HG03025 (cell line): Measurements from ENCODE around the gene CCDC34.
"Not testable (repeated sequence)": the region's sequence is repeated elsewhere in the genome, so short reads cannot be mapped to it uniquely, and the experiment has no call there.

Source experiments
- ATAC-seq: cut with Tn5 transposase; IDR thresholded peaks from one replicate; pipeline ENCODE4 v1.9.1; 2021; ENCODE audit warnings: mild to moderate bottlenecking, moderate library complexity; ENCODE audit not compliant: unreplicated experiment, low FRiP score

CCDC34 gene

DNA sequence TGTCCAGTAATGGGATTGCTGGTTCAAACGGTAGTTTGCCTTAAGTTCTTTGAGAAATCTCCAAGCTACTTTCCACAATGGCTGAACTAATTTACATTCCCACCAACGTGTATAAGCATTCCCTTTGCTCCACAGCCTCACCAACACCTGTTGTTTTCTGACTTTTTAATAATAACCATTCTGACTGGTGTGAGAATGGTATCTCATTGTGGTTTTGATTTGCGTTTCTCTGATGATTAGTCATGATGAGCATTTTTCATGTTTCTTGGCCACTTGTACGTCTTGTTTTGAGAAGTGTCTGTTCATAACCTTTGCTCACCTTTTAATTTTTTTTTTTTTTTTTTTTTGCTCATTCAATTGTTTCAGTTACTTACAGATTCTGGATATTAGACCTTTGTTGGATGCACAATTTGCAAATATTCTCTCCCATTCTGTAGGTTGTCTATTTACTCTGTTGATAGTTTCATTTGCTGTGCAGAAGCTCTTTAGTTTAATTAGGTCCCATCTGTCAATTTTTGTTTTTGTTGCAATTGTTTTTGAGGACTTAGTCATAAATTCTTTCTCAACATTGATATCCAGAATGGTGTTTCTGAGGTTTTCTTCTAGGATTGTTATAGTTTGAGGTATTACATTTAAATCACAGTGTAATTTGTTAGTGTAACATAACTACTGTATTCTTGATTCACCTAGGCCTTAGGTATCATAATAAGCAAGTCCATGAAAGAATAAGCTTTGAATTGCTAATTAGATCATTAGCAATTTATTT lies 33.0 kb downstream of the CCDC34 start:
- ATAC-seq: no peak

DNA sequence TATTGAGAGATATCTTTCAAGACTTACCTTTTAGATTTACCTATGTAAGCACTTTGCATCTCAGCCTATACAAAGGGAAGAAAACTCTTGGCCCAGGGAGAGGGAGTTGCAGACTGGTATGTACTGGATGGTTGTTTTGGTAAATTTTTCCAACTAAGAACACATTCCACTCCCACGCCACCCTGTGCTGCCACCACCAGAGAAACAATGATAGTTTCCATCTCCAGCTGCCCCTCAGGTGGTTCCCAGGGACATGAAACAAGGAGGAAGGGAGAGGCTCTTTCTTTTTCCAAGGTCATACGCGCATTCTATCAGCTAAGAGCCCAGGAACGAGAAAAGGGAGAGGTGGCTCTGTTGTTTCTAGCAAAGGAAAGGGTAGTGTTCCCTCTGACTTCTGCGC lies 34.4 kb downstream of the CCDC34 start:
- no peak for ATAC-seq

DNA sequence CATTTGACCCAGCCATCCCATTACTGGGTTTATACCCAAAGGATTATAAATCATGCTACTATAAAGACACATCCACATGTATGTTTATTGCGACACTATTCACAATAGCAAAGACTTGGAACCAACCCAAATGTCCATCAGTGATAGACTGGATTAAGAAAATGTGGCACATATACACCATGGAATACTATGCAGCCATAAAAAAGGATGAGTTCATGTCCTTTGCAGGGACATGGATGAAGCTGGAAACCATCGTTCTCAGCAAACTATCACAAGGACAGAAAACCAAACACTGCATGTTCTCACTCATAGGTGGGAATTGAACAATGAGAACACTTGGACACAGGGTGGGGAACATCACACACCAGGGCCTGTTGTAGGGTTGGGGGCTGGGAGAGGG lies 36.0 kb downstream of the CCDC34 start:
- ATAC-seq: not testable (repeated sequence)

DNA sequence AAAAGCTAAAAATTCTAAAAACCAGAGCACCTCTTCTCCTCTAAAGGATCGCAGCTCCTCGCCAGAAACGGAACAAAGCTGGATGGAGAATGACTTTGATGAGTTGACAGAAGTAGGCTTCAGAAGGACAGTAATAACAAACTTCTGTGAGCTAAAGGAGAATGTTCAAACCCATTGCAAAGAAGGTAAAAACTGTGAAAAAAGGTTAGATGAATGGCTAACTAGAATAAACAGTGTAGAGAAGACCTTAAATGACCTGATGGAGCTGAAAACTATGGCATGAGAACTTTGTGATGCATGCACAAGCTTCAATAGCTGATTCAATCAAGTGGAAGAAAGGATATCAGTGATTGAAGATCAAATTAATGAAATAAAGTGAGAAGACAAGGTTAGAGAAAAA lies 40.8 kb downstream of the CCDC34 start:
- not testable (repeated sequence) for ATAC-seq

DNA sequence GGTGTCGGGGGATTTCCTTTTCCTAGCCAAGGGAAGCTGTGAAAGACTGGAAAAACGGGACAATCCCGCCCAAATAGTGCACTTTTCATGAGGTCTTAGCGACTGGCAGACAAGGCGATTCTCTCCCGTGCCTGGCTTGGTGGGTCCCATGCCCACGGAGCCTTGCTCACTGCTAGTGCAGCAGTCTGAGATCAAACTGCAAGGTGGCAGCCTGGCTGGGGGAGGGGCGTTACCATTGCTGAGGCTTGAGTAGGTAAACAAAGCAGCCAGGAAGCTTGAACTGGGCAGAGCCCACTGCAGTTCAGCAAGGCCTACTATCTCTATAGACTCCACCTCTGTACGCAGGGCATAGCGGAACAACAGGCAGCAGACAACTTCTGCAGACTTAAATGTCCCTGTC lies 41.7 kb downstream of the CCDC34 start:
- ATAC-seq: not testable (repeated sequence)

DNA sequence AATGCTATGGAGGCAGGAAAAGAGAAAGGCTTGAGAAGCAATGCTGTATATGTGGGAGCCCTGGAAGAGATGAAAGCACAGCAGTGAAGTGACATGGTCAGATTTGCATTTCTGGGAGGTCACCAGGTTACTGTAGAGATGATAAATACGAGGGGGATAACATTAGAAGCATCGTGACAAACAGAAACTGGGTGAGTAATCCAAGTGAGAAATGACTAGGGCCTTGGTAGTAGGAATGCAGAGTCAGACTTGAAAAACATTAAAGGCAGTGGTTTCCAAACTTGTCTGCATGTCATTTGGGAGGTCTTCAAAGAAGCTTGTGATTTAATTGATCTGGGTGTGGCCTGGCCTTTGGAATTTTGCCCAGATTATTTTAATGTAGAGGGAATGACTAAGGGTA lies 43.9 kb downstream of the CCDC34 start:
- ATAC-seq: peak; percentile 96

DNA sequence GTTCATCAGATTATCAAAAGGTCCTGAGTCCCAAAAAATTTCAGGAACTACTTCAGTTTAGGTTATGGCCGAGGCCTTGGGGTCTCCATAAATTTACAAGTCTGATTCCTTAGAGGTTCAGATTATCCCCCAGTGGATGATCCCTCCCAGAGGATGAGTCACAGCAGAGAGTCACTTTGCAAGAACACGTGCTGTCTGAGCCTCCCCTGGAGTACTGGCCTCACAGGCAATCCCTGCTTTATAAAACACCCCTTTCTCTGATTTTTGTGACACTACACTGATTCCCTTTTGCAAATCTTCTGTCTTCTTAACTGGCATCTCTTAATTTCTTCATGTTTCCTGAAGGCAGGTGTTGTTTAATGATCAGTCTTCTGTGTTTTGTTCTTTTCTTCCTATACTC lies 45.3 kb downstream of the CCDC34 start:
- no peak for ATAC-seq

DNA sequence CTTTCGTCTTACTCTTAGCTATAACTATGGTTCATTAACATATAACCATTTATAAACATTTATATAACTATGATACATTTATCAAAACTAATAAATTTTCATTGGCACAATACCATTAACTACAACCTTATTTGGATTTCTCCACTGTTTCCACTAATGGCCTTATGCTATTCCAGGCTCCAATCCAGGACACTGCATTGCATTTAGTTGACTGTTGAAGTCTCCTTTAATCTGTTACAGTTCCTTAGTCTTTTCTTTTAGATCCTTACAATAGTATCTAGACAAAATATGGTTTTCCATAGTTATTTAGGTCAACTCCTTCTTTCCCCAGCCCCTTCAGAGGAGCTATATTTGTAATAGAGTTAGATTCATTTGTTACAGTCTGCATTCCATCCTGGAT lies 47.2 kb downstream of the CCDC34 start:
- ATAC-seq: no peak

DNA sequence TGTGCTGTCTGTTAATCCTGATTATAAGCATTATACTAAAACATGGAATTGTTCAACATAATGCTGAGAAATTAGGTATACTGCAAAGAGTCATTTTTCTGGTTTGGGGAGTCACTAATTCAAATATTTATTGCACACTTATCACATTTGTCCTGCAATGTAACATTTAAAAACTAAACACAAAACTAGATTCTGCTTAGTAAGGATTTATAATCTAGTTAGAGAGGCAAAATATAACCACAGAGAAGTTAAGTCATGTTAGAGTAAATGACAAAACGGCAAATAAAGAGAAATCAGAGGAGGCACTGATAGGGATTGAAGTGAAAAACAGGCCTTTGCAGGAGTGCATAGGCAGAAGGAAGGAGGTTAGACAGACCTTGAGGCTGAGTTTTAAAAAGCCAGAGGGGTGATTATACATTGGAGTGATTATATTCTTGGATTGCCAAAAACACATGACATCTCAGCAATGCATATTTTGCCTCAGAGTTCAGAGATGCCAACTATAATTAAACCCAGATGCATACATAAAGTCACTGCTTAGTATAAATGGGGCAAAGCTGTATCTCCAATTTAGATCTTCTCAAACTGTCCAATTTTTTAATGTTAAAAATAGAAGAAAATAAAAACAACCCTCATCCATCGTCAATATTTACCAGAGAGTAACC lies 49.7 kb downstream of the CCDC34 start:
- ATAC-seq: no peak

DNA sequence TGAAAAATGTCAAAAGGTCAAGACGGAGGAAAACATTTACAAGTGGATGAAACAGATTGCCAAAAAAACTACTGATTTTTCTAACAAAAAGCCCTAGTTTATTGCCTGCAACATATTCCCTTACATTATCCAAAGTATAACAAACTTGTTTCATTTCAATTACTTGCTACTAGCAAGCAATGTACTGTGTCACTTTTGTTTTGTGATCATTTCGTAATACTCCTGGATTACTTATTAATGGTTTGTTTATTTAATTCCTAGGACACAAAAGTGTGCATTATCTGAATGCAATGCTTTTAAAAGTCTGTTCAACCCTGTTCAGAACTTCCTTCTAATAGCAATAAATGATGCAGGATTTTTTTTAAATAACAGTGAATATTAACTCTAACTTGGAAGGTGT lies 50.9 kb downstream of the CCDC34 start:
- no peak for ATAC-seq

DNA sequence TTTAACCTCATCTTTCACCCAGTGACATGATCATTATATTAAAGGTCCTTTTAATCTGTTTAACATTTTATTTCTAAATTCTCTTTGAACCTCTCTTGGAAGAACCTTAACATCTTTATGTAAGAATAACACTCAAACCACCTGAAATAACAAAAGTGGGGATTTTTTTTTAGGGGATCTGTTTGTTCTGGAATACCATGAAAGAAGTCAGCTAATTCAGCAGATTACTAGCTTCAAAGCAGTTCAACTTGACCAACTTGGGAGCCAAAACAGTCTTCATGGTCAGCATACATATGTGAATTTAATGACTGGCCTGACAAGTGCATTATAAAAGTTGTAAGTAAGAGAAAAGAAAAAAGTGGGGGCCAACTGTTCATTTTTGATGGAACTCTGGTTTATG lies 52.3 kb downstream of the CCDC34 start:
- no peak for ATAC-seq

DNA sequence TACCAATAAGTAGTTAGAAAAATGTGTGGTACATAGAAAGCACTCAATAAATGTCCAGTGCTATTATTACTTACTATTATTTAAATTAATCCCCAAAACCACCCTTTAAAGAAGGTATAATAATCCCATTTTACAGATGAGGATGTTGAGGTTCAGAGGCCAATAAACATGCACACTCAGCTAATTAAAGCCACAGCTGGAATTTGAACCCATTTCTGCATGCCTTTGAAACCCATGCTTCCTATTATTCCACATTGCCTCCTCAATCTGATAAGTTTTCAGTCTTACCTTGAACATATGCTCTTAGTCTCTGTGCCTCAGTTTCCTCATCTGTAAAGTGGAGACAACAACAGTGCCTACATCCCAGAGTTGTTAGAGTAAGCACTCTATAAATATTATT lies 52.8 kb downstream of the CCDC34 start:
- ATAC-seq: no peak

DNA sequence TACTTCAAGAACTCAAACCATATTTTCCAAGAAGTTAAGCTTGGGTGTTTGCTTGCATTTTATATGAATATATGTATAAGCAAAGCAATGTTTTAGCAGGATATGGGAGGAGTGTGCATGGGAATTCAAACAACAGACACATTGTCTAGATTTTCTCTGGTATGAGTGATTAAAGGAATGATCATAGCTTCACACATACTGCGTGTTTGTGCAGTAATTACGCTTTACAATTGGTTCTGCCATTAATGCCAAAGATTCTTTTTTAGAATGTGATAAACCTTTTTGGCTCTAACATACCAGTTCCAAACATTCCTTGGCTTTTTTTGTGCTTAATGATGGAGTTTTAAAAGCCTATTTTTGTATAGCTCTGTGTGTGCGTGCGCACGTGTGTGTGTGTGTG lies 54.0 kb downstream of the CCDC34 start:
- ATAC-seq: no peak

DNA sequence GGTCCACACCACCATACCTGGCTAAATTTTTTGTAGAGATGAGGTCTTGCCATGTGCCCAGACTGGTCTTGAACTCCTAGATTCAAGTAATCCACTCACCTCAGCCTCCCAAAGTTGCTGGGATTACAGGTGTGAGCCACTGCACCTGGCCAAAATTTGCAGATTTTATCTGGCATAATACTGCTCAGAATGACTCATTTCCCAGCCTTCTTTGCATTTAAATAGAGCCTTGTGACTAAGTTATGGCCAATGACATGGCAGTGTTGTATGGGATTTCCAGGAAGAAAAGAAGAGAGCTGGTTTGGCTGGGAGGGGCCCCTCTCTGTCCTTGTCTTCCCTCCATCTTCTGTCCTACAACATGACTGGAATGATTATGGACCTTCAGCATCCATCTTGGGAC lies 55.8 kb downstream of the CCDC34 start:
- ATAC-seq: no peak

DNA sequence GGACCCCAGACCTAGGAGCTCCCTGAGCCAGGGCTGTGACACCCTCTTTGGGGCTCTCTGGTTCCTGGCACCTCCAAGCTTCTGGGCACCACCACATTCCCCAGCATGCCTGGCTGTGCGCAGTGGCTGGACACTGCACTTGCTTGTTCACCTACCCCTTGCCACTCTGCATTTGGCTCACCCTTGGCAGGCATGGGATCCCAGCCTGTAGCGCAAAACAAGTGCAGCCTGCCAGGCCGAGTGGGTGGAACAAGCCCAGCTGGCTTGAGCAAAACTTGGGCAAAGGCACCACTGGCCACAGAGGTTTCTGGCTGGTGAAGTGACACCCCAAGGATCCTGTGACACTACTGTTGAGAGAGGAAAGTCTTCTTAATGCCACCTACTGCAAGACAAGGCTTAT lies 57.3 kb downstream of the CCDC34 start:
- no peak for ATAC-seq

DNA sequence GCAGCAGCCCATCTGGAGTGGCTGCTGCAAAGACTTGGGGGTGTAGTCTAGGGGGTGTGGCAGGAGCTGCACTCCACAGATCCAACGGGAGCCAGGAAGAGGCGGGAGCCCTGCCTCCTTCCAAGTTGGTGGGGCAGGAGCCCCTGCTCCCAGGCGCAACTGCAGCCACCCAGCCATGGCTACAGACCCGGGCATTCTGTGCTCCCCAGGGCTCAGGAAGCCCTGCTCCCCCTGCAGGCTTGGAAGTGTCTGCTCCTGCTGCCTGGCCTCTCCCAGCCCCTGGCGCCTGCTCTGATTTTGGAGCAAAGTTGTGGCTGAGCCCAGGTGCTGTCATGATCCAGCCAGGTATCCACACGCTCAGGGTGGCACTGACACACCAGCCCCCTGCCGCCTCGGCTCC lies 58.5 kb downstream of the CCDC34 start:
- no peak for ATAC-seq

DNA sequence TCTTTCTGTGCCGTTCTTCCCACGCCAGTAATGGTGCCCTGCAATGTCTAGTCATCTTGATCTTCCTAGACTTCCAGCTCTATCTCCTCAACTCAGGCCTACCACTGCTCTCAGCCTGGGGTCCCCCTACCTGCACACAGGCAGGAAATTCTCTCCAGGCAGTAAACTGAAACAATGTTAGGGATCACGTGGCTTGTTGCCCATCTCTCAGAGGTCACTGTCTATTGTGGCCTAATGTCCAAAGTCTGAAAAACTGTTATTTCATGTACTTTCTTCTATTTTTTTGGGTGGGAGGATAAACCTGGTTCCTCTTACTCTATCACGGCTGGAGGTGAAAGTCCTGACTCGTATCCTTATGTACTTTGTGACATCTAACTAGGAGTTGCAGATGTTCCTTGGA lies 59.1 kb downstream of the CCDC34 start:
- ATAC-seq: no peak

DNA sequence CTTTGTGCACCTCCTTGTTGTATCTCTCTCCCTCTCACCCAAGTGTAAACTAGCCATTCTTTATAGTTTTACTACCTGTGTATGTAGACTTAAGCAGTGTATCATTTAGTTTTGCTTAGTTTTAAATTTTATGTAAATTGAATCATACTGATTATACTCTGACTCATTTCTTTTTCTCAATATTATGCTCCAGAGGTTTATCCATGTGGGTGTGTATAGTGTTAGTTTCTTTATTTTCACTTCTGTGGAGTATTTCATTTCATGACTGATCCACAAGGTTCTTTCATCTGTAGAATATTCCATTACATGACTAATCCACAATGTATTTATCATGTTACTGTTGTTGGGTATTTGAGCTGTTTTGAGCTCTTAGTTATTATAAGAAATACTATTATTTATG lies 62.0 kb downstream of the CCDC34 start:
- no peak for ATAC-seq

DNA sequence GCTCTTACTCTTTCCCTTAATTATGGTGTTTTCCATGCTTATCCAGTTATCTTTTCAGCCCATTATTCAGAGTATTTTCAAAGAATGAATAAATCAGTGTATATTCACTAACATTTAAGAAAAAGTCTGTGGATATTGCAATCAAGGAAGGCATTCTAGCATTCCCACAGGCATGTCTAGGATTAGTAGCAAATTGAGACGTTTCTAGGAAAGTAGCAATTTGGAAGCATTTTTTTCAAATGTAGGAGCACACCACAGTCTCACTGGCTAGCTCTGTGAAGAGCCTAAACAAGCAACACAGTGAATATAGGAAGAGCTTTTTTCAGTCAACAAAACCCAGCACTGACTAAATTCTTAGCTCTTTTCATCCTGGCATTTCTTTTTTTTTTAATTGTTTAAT lies 65.4 kb downstream of the CCDC34 start:
- ATAC-seq: no peak

DNA sequence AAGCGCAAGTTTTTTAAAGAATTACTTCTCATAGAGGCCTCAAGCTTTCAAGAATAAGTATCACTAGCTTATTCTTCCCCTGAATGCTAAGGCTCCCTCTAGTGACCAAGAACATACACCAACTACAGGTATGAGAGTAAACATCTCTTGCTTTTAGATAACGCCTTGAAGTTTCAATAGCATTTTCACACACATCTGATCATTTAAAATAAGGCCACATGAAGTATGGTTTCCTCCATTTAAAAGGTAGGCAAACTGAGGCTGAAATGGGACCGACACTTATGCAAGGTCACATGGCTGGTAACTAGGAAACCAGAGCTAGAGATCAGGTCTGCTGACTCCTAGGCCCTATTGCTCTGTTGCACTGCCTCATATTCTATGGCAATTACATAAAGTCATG lies 66.5 kb downstream of the CCDC34 start:
- ATAC-seq: peak; percentile 76

DNA sequence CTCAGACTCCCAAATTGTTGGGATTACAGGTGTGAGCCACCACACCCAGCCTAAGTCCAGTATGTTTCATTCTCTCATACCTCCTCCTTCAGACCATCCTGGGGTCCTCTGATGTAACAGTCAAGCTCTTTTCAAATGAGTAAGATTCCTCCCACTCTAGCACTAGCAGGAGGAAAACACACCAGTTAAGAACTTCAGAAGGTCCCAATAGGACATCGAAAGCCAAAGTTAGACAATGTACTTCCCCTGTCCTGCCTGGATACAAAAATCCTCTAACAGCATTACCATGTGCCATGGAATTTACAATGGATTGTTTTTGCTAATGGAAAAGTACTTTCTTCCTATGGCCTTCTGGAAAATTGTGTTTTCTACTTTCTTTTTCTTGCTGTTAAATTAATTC lies 67.1 kb downstream of the CCDC34 start:
- ATAC-seq: no peak

DNA sequence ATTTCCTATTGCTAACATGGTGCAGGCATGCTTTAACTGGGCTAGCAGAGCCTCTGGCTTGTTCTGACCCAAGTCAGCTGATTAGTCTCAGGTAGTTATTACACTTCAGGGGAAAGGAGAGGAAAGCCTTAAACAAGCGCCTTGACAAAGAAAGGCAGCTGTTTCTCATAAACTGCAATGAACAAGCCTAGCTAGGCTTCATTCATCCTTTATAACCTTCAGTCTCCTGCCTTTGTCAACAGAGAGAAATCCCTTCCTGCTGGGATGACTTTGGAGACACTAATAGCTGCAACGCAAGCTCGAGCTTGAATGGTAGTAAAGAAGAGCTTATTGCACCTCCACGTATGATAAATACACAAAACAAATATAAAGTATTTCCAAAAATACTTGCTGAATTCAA lies 68.4 kb downstream of the CCDC34 start:
- no peak for ATAC-seq
